Smooth muscle cell of the brain vasculature (primary cell): ENCODE measurements around the gene BMP8B.
"Not testable (repeated sequence)": the region's sequence is repeated elsewhere in the genome, so short reads cannot be mapped to it uniquely, and the experiment has no call there.

Experiments
- DNase-seq: peaks from one replicate; pipeline ENCODE4 v3.0.0-alpha.2; 2012; ENCODE audit warnings: low read depth, low spot score

BMP8B gene

GRCh38 chr1:39779137-39779536 lies 9.5 kb downstream of the BMP8B start:
- DNase-seq: no peak

DNA sequence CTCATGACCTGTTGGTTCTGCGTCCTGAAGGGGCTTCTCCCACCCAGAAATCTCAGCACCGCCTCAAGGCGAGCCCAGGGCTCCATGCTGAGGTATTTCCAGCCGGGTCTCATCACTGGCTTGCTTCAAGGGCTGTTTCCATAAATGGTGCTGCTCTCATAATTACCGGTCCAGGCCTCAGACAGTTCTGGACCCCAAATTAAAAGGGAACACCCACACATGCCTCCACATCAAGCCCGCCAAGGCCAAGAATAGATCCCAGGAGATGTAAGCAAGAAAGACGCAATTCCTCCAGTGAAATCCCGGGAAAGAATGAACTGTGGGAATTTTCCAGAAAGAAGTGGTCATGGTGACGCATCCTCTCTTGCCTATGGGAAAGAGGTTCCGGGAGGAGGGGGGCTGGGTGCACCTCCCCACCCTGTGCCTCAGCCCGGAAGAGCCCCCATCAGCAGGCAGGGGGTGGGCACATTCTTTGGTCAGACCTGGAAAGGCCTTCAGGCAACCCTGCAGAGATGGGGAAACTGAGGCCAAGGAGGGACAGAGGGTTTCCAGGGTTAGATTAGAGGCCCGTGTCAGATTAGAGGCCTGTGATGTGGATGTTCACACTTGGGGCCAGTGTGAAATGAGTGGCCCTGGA lies 10.1 kb downstream of the BMP8B start:
- DNase-seq: not testable (repeated sequence)

DNA sequence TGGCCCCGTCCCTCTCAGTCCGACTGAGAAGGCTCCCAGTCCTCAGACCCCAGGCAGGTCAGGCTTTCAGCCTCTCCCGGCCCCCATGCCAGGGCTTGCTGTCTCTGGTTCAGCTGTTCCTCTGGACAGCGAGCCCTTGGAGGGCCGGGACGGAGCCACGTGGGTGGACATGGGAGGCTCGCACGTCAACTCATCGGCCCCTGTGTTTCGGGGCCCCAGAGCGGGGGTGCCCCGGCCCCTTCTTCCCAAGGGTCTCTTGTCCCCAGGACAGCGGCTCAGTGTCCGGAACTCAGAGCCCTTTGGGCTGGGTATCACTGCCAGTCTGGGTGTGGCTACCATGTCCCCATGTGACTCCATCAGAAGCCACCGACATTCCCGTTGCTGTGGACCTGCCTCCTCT lies 10.8 kb downstream of the BMP8B start:
- not testable (repeated sequence) for DNase-seq

GRCh38 chr1:39777306-39777705 lies 11.4 kb downstream of the BMP8B start:
- DNase-seq: no peak

DNA sequence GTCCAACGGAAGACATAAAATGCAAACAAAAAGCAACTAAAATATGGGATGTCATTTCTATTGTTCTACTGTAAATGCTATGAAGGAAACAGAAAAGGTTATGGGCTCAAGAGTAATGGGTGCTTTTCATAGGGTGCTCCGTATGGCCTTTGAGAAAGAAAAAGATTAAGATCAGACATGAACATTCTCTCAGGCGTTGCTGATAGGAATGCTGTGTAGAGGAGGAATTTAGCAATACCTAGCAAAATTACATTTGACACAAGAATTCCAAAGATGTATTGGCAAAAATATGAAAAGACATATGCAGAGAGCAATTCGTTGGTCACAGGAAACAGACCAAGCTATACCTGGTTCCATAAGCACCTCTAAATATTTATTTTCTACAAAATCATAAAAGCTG lies 11.8 kb downstream of the BMP8B start:
- no peak for DNase-seq

- DNase-seq: no peak
Measured at GRCh38 chr1:39776400-39776713, 12.3 kb downstream of the BMP8B start.

DNA sequence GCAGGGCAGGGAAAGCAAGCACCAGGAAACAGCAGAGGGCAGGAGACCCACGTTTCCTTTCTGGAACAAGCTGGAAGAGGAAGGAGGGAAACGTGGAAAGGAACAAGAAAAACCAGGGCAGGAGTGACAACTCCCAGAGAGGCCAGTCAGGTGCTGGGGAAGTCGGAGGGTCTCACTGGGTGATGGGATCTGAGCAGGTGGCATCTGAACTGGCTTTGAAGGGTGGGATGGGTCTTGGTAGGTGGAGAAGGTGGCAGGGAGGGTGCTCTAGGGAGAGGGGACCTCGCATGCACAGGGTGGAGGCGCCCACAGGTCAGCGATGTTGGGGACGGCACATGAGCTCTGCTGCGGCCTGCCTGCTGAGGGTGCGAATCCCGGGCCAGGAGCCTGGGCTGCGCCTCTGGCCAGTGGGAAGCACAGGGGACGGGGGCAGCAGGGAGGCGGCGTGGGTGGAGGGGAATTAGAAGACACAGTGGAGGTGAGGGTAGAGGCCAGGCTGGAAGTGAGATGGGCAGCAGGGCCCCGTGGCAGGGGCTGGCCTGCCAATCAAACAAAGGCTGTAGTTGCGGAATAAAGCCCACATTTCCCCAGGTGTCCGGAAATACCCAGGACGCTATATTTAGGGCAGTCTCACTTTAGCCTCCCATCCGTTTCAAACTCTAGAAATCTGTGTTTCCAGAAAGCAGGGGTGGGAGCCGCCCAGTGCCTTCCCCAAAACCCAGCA lies 12.8 kb downstream of the BMP8B start:
- not testable (repeated sequence) for DNase-seq

GRCh38 chr1:39775141-39775540 lies 13.5 kb downstream of the BMP8B start:
- not testable (repeated sequence) for DNase-seq

- DNase-seq: not testable (repeated sequence)
Measured at GRCh38 chr1:39773369-39773979, 15.2 kb downstream of the BMP8B start.

DNA sequence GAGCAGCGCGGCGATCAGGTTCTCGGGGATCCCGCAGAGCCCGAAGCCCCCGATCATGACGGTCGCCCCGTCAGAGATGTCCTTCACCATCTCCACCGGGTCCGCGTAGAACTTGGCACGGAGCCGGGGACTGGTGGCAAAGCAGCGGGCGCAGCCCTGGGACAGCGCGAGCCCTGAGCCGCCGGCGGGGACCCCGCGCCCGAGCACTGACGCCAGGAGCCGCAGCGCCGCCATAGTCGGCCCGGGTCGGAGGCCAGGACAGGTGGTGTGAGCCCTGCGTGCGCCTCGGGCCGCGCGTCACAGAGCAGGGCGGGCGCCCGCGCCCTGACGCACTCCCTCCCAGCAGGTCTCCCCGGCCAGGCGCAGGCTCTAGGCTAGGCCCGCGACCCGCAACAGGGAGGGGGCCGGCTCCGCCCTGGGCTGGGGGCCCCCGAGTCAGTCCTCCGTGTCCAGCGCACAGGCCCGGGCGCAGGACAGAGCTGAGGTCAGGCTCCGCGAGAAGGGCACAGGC lies 17.6 kb downstream of the BMP8B start, which contains the start of gene OXCT2:
OXCT2 (minus strand) TSS at position 327 of the 511 bp plus-strand sequence; CDS start at position 234, 93 bp downstream.
- not testable (repeated sequence) for DNase-seq

GRCh38 chr1:39770100-39771021 lies 18.3 kb downstream of the BMP8B start:
- DNase-seq: not testable (repeated sequence)

DNA sequence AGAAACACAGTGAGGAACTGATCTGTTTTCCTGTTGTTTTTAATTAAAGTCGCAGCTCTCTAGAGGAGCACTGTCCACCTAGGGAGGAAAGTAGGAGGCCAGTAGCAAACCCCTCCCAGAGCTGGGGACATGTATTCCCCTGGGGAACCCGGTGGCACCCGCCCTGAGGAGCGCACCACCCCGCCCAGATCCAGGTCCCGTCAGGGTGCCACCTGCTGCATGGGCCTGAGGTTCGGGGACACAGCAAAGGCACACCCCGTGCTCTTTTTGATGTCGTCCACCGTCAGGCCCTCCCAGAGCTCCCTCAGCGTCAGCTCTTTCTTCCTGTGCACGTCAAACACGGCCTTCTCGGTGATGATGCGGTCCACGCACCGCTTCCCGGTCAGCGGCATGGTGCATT lies 19.2 kb downstream of the BMP8B start:
- DNase-seq: not testable (repeated sequence)

DNA sequence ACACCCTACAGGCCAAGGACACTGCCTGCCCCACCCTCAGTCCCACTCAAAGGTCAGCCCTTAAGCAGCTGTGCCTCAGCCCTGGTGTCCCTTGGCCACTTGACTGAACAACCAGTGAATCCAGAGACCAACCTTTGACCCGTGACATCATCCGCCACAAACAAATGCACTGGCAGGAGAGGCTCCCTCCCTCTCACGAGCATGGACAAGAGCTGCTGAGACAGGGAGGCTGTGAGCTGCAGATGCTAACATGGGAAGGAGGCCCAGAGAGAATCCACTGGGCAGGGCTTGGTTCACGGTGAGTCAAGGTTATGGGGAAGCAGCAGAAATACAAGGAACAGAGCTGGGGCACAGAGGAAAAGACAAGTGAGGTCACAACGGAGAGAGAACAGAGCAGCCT lies 22.2 kb downstream of the BMP8B start:
- not testable (repeated sequence) for DNase-seq

DNA sequence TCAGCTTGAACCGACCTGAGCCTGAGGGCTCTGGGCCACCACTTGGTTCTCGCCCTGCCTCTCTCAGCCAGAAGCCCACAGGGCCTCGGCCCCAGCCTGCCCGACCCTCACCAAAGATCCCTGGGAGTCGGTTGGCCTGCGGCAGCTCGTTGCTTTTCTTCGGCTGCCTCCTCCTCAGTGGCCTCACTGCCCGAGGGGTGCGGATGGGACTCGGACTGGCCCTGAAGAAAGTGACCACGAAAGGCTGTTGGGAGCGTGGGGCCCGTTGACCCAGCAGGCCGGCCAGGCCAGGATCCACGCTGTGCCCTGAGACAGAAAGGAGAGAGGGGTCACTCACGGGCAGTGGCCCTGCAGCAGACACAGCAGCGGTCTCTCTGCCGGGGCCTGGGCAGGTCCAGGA lies 24.2 kb downstream of the BMP8B start:
- DNase-seq: not testable (repeated sequence)

DNA sequence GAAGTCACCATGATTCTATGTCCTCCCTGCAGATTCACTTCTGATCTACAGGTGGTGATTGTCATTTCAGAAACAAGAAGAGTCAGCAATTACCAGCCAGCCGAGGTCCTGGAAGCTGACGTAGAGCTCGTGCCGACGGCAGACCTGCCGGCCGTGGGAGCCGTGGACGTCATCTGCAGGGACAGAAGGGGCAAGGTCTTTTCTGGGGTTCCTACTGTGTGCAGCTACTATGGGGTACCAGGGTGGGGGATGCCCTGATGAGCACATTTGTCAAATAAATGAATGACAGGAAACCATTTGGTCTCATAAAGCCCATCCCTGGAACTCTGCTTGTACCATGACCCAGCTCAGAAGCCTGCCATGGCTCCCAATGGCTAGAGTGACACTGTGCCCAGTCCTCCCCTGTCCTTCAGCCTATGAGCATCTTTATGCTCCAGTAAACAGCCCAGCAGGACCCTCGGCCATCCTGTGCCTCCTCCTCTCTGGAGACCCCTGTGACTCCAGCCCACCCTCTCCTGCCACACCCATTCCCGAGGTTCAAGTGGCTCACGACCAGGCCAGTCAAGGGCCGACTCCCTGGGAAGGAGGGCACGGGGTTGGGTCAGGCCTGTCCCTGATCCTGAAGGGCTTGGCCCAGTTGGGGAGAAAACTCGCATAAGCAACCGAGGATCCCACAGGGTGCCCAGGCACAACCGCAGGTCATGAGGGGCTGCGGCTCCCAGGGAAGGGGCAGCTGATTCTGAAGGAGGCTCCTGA lies 24.9 kb downstream of the BMP8B start:
- DNase-seq: not testable (repeated sequence)

- no peak for DNase-seq
Measured at GRCh38 chr1:39762550-39763540, 25.8 kb downstream of the BMP8B start.

DNA sequence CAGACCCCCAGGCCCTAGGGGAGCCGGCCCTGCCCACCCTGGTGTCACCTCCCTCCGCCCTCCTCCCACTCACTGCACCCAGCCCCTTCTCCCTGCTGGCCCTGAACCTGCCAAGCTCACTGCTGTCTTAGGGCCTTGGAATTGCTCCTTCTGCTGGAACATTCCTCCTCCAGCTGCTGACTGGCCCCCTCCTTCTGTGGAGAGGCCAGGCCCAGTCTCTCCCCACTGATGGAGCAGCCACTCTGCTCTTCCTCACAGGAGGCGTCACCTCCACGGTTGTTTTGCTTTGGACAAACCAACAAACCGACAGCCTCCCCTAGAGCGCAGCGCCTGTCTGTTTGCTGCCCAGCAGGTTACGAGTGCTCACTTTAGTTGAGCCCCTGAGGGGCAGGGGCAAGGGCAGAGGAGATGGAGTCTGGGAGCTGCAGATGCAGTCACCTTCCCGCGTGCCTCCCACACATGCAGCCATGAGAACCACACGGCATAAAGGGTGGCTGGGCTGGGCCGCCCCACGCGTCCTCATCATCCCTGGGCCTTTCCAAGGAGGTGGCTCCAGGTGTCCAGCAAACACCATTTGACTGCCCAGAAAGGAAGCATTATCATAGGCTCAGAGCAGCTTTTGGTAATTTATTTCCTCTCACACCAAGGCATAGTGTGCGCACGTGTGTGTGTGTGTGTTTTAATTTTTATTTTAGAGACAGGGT lies 27.0 kb downstream of the BMP8B start:
- no peak for DNase-seq

DNA sequence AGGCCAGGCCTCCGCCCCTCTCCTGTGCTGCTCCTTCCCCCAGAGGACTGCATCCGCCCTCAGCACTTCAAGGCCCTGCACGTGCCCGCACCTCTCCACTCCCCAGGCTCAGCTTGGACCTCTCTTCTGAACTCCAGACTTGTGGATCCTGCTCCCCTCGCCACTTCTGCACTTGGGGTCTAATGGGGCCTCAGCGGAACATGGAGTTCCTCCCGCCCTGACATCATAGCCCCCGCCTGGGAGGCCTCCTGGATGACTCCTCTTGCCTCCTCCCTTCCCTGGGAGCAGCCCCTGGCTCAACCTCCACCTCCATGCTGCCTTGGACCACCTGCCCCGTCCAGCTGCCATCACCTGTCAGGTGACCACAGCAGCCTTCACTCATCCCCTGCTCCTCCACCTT lies 27.6 kb downstream of the BMP8B start:
- no peak for DNase-seq
